Vagina (tissue), 2 donors: ENCODE data around the gene PSMC5.

Experiments
- CTCF ChIP-seq, 3 experiments: fragments of 450-650 bp in 2 of 3; fragments of 200-600 bp in 1 of 3; sonication (generic) in 1 of 3; IDR thresholded peaks; one replicate each; pipeline ENCODE4 v1.5.1; 2017 to 2019; ENCODE audit warnings: antibody characterized with exemption in 3 of 3, mild to moderate bottlenecking in 2 of 3, moderate library complexity in 2 of 3
- POLR2A ChIP-seq, 2 donors: fragments of 450-650 bp; IDR thresholded peaks; one replicate each; pipeline ENCODE4 v1.6.1; 2017; ENCODE audit warnings: antibody characterized with exemption in 2 of 2, mild to moderate bottlenecking in 2 of 2, moderate library complexity in 2 of 2
- POLR2AphosphoS5 ChIP-seq, 2 donors: sonication (generic); formaldehyde crosslinking; IDR thresholded peaks; one replicate each; pipeline ENCODE4 v1.9.0; 2017; ENCODE audit warnings: antibody characterized with exemption in 2 of 2, mild to moderate bottlenecking in 2 of 2, low read depth in 1 of 2; ENCODE audit not compliant: insufficient read depth in 1 of 2

GRCh38 chr17:63792055-63792729 is 35.0 kb upstream of the PSMC5 start:
- TF ChIP-seq CTCF (IDR thresholded peaks at IDR 0.05) (no peak), POLR2AphosphoS5 (IDR thresholded peaks at IDR 0.05; ENCODE audit: insufficient read depth in 1 of 2, low read depth in 1 of 2) (no peak), POLR2A (IDR thresholded peaks at IDR 0.05) (no peak)
